Neural cell (in vitro differentiated cells): ENCODE measurements around the gene FNDC11. TPM values are rescaled to one million over a fixed set of nuclear protein-coding genes. Genes with fewer than 3 reads are reported as not detected.

Source experiments
- H2AFZ ChIP-seq: fragments of 200-600, 300-800 bp; sonication (generic), shearing (Covaris generic); 2 replicates; pipeline ENCODE4 v1.6.0; 2014; ENCODE audit warnings: low read depth, mild to moderate bottlenecking, antibody characterized with exemption, low read length, moderate library complexity
- H3F3A ChIP-seq: fragments of 200-600 bp; shearing (Covaris generic); 2 replicates; pipeline ENCODE4 v1.6.1; 2016; ENCODE audit warnings: mild to moderate bottlenecking, moderate library complexity, mixed read lengths, antibody characterized with exemption, low read length; ENCODE audit not compliant: insufficient read depth, poor library complexity, severe bottlenecking
- H3K27ac ChIP-seq: fragments of 200-600, 300-800 bp; sonication (generic), shearing (Covaris generic); 2 replicates; pipeline ENCODE4 v1.5.1; 2014; ENCODE audit warnings: mild to moderate bottlenecking, low read length, moderate library complexity
- H3K27me3 ChIP-seq: fragments of 300-800, 200-600 bp; sonication (generic), shearing (Covaris generic); 2 replicates; pipeline ENCODE4 v1.6.0; 2014; ENCODE audit warnings: mild to moderate bottlenecking, low read depth, low read length, moderate library complexity; ENCODE audit not compliant: insufficient read depth
- H3K36me3 ChIP-seq: fragments of 300-800, 200-600 bp; sonication (generic), shearing (Covaris generic); 2 replicates; pipeline ENCODE4 v1.5.1; 2014; ENCODE audit warnings: mild to moderate bottlenecking, antibody characterized with exemption, low read length, moderate library complexity; ENCODE audit not compliant: insufficient read depth
- H3K4me2 ChIP-seq: fragments of 300-800, 200-600 bp; sonication (generic), shearing (Covaris generic); 2 replicates; pipeline ENCODE4 v1.6.0; 2014; ENCODE audit warnings: mild to moderate bottlenecking, low read length
- H3K4me3 ChIP-seq: fragments of 300-800, 200-600 bp; sonication (generic), shearing (Covaris generic); 2 replicates; pipeline ENCODE4 v1.5.1; 2014; ENCODE audit warnings: mild to moderate bottlenecking, low read length, moderate library complexity
- H3K79me2 ChIP-seq: fragments of 200-600 bp; shearing (Covaris generic); replicated peaks from 2 replicates; pipeline ENCODE4 v1.6.0; 2014; ENCODE audit warnings: mild to moderate bottlenecking, low read length, moderate library complexity; ENCODE audit not compliant: insufficient read depth
- H3K9ac ChIP-seq: fragments of 300-800, 200-600 bp; sonication (generic), shearing (Covaris generic); 2 replicates; pipeline ENCODE4 v1.6.1; 2016; ENCODE audit warnings: mild to moderate bottlenecking, low read length, mixed read lengths
- H3K9me2 ChIP-seq: fragments of 200-600 bp; shearing (Covaris generic); 2 replicates; pipeline ENCODE4 v1.6.1; 2016; ENCODE audit warnings: mild to moderate bottlenecking, low read length, mixed read lengths; ENCODE audit not compliant: insufficient read depth
- H3K9me3 ChIP-seq: fragments of 200-600, 300-800 bp; sonication (generic), shearing (Covaris generic); 2 replicates; pipeline ENCODE4 v1.6.1; 2016; ENCODE audit warnings: mild to moderate bottlenecking, mixed run types, low read length, moderate library complexity, mixed read lengths
- H4K20me1 ChIP-seq: fragments of 200-600 bp; shearing (Covaris generic); 2 replicates; pipeline ENCODE4 v1.6.1; 2016; ENCODE audit warnings: mild to moderate bottlenecking, mixed run types; ENCODE audit not compliant: insufficient read depth
- CTCF ChIP-seq: fragments of 450-650 bp; IDR thresholded peaks from 2 replicates; pipeline ENCODE4 v1.5.1; 2014; ENCODE audit warnings: antibody characterized with exemption, mild to moderate bottlenecking, moderate library complexity; ENCODE audit not compliant: poor library complexity, severe bottlenecking
- EP300 ChIP-seq: fragments of 450-650 bp; conservative IDR thresholded peaks from 2 replicates; pipeline ENCODE4 v1.6.1; 2014; ENCODE audit warnings: antibody characterized with exemption, mild to moderate bottlenecking, moderate library complexity; ENCODE audit not compliant: poor library complexity, severe bottlenecking
- EZH2 ChIP-seq: fragments of 200-600, 300-800 bp; shearing (Covaris generic), sonication (generic); IDR thresholded peaks from 2 replicates; pipeline ENCODE4 v1.6.1; 2014; ENCODE audit warnings: antibody characterized with exemption, low read length, borderline replicate concordance, mild to moderate bottlenecking; ENCODE audit not compliant: insufficient read depth, poor library complexity, severe bottlenecking
- MXI1 ChIP-seq: fragments of 450-650 bp; conservative IDR thresholded peaks from 2 replicates; pipeline ENCODE4 v1.6.1; 2014; ENCODE audit warnings: antibody characterized with exemption, mild to moderate bottlenecking; ENCODE audit not compliant: poor library complexity, severe bottlenecking
- POLR2AphosphoS5 ChIP-seq: IDR thresholded peaks from 2 replicates; pipeline ENCODE4 v1.6.1; 2012
- RAD21 ChIP-seq: fragments of 450-650 bp; conservative IDR thresholded peaks from 2 replicates; pipeline ENCODE4 v1.6.1; 2014; ENCODE audit warnings: antibody characterized with exemption, mild to moderate bottlenecking, moderate library complexity
- REST ChIP-seq: IDR thresholded peaks from 2 replicates; pipeline ENCODE4 v1.6.1; 2012; ENCODE audit warnings: borderline replicate concordance
- SMC3 ChIP-seq: fragments of 450-650 bp; conservative IDR thresholded peaks from 2 replicates; pipeline ENCODE4 v1.6.1; 2014; ENCODE audit warnings: antibody characterized with exemption, mild to moderate bottlenecking, moderate library complexity; ENCODE audit not compliant: poor library complexity
- TAF1 ChIP-seq: IDR thresholded peaks from 2 replicates; pipeline ENCODE4 v1.6.1; 2012; ENCODE audit warnings: low read depth
- polyA plus RNA-seq: library from polyadenylated mRNA; depleted of rRNA; stranded (reverse); fragments of >200 nt; gene quantifications from 2 replicates; pipeline ENCODE4 v1.2.3, GENCODE V29; 2014

FNDC11 gene
- polyA plus RNA-seq, 1 donor from 2014 or later = 1.9 TPM

GRCh38 chr20:63522981-63523611 is 30.9 kb upstream of the FNDC11 start:
- Histone ChIP-seq H3K27ac (no peak overlapping the region), H3F3A (no peaks in the 10 kb centered on the region), H3K36me3 (no peaks in the 10 kb centered on the region), H3K27me3 (no peaks in the 10 kb centered on the region), H3K9ac (peak overlapping the region; percentile 95), H3K9me2 (no peaks in the 10 kb centered on the region), H3K4me3 (peak overlapping the region; percentile 94), H3K79me2 (peaks cover 17% of the 10 kb centered on the region), H4K20me1 (peaks cover 9% of the 10 kb centered on the region), H3K9me3 (no peaks in the 10 kb centered on the region), H3K4me2 (no peak overlapping the region), H2AFZ (no peak overlapping the region)
- TF ChIP-seq TAF1 (no peak), RAD21 (no peak), MXI1 (no peak), CTCF (no peak), EZH2 (no peak)

GRCh38 chr20:63525185-63525584 is 28.8 kb upstream of the FNDC11 start:
- Histone ChIP-seq H3K79me2 (peaks cover 17% of the 10 kb centered on the region), H3K9me3 (no peaks in the 10 kb centered on the region), H2AFZ (no peak overlapping the region), H3K9me2 (no peaks in the 10 kb centered on the region), H3K4me2 (no peak overlapping the region), H3K27ac (no peak overlapping the region), H3K27me3 (no peaks in the 10 kb centered on the region), H3K9ac (no peak overlapping the region), H4K20me1 (peaks cover 9% of the 10 kb centered on the region), H3K4me3 (no peak overlapping the region), H3K36me3 (no peaks in the 10 kb centered on the region), H3F3A (no peaks in the 10 kb centered on the region)
- no peak for TF ChIP-seq EP300
- TF ChIP-seq RAD21 = no peak
- no peak for TF ChIP-seq EZH2
- no peak for TF ChIP-seq POLR2AphosphoS5
- TF ChIP-seq SMC3 = no peak
- no peak for TF ChIP-seq TAF1
- TF ChIP-seq REST = no peak
- no peak for TF ChIP-seq MXI1
- TF ChIP-seq CTCF = no peak
